CD4-positive, alpha-beta T cell treated with Interleukin-6 at 100 ng/mL for 8 hours (primary cell): Measurements from ENCODE around the gene LSAMP.

Source experiments
- DNase-seq: peaks from one replicate; pipeline ENCODE4 v3.0.0-alpha.2; 2020; ENCODE audit warnings: mixed read lengths, low spot score

The LSAMP gene

GRCh38 chr3:116432795-116433194 is 12.5 kb downstream of the LSAMP start:
- DNase-seq, result no peak

GRCh38 chr3:116429479-116430269 is 15.6 kb downstream of the LSAMP start:
- DNase-seq, result no peak

- DNase-seq, result no peak
Measured at GRCh38 chr3:116426036-116426435, 19.3 kb downstream of the LSAMP start.

- no peak for DNase-seq
Measured at GRCh38 chr3:116425126-116425525, 20.2 kb downstream of the LSAMP start.

- no peak for DNase-seq
Measured at GRCh38 chr3:116423945-116424344, 21.3 kb downstream of the LSAMP start.

- no peak for DNase-seq
Measured at GRCh38 chr3:116423374-116423773, 21.9 kb downstream of the LSAMP start.

GRCh38 chr3:116417151-116417550 is 28.1 kb downstream of the LSAMP start:
- no peak for DNase-seq

GRCh38 chr3:116413319-116413718 is 32.0 kb downstream of the LSAMP start:
- no peak for DNase-seq

GRCh38 chr3:116408473-116408872 is 36.8 kb downstream of the LSAMP start:
- DNase-seq, result no peak

GRCh38 chr3:116405231-116405630 is 40.1 kb downstream of the LSAMP start:
- no peak for DNase-seq

- DNase-seq, result no peak
Measured at GRCh38 chr3:116399701-116400226, 45.5 kb downstream of the LSAMP start.

GRCh38 chr3:116394365-116394764 is 50.9 kb downstream of the LSAMP start:
- no peak for DNase-seq

- DNase-seq, result no peak
Measured at GRCh38 chr3:116393199-116393598, 52.1 kb downstream of the LSAMP start.

GRCh38 chr3:116392291-116392690 is 53.0 kb downstream of the LSAMP start:
- DNase-seq, result no peak

- no peak for DNase-seq
Measured at GRCh38 chr3:116391296-116392201, 53.7 kb downstream of the LSAMP start.

GRCh38 chr3:116390318-116390717 is 55.0 kb downstream of the LSAMP start:
- no peak for DNase-seq

- no peak for DNase-seq
Measured at GRCh38 chr3:116388867-116389385, 56.4 kb downstream of the LSAMP start.

GRCh38 chr3:116386168-116386567 is 59.1 kb downstream of the LSAMP start:
- DNase-seq, result no peak

GRCh38 chr3:116384717-116385116 is 60.6 kb downstream of the LSAMP start:
- DNase-seq, result no peak

- DNase-seq, result no peak
Measured at GRCh38 chr3:116378077-116378476, 67.2 kb downstream of the LSAMP start.

GRCh38 chr3:116374901-116375300 is 70.4 kb downstream of the LSAMP start:
- no peak for DNase-seq

GRCh38 chr3:116367761-116368395 is 77.4 kb downstream of the LSAMP start:
- no peak for DNase-seq
